GM20000 (cell line): Measurements from ENCODE around the gene RGL3.

Experiments used
- DNase-seq: peaks from one replicate; pipeline ENCODE4 v3.0.0; 2012; ENCODE audit warnings: low spot score
- CTCF ChIP-seq: IDR thresholded peaks from 2 replicates; pipeline ENCODE4 v1.5.1; 2012; ENCODE audit warnings: mild to moderate bottlenecking, control low read depth; ENCODE audit errors: extremely low read depth, missing control alignments

The RGL3 gene

DNA sequence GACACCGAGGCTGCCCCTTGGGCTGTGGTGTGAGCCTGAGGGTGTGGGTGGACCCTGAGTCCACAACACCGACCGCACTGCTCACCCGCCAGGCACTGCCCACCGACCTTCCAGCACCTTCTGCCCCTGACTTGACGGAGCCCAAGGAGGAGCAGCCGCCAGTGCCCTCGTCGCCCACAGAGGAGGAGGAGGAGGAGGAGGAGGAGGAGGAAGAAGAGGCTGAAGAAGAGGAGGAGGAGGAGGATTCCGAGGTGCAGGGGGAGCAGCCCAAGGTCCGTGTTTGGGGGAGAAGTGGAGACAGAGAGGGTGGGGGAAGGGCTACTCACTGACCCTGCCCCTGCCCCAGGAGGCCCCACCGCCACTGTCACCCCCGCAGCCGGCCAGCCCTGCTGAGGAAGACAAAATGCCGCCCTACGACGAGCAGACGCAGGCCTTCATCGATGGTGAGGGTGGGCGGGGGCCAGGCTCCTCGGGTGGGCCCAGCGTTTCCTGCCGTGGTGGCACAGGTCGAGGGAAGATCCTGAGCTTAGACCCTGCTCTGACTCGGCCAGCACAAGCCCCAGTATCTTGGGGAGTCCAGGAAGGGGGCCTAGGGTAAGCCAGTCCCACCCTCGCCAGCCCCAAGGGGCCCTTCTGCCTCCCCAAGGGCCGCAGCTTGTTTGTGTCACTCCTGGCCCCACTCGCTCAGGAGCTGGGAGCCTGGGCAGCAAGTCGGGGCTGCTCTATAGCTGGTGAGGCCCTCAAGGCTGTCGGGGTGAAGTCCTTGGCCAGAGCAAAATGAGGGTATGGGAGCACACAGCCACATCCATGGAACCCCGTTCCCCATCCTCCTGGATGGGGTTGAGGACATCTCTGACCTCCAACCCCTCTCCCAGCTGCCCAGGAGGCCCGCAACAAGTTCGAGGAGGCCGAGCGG is 28.5 kb upstream of the RGL3 start:
- no peak for DNase-seq
- TF ChIP-seq CTCF = no peak

DNA sequence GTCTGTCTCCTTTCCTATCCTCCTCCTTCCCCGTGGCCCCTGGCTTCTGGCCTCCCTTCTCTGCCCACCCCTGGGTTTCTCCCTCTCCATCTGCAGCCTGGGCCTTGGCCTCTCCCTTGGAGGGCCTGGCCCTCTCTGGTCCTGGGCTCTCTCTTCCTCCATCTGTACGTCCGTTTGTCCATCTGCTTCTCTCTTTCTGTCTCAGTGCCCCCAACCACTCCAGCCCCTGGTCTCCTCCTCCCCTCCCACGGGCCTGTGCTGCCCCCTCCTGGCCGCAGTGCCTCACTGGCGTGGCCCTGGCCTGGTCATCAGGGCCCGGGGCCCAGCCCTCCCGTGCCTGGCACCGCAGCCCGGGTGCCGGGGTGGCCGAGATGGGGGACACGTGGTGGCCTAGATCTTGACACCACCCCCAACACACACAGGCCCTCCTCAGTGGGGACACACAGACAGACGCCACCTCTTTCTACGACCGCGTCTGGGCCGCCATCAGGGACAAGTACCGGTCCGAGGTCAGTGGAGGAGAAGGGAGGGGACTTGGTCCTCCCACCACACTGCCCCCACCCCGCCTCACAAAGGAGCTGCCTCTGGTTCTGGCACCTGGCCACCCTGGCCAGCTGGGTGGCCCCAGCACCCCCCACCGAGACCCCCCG is 27.7 kb upstream of the RGL3 start:
- peak; percentile 81 for TF ChIP-seq CTCF
- DNase-seq = peak; percentile 79

GRCh38 chr19:11446271-11446651 is 27.1 kb upstream of the RGL3 start:
- TF ChIP-seq CTCF = no peak
- no peak for DNase-seq

DNA sequence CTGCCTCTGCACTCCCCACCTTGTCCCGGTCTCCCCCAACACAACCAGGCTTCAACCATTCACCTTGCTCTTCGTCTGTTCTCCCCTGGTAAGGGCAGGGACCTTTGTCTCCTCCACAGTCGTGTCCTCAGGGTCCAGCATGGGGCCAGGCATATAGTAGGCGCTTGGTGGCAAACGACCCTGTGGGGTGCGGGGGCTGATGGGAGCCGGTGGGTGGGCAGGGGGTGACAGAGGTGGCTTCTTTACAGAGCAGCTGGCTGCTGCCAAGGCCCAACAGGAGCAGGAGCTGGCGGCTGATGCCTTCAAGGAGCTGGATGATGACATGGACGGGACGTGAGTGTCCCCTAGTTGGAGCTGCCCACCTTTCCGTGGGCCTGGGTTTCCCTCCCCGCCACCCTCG is 26.0 kb upstream of the RGL3 start:
- no peak for TF ChIP-seq CTCF
- no peak for DNase-seq

- no peak for DNase-seq
- TF ChIP-seq CTCF = no peak
These were observed 24.9 kb upstream of the RGL3 start for GRCh38 chr19:11444059-11444458.

DNA sequence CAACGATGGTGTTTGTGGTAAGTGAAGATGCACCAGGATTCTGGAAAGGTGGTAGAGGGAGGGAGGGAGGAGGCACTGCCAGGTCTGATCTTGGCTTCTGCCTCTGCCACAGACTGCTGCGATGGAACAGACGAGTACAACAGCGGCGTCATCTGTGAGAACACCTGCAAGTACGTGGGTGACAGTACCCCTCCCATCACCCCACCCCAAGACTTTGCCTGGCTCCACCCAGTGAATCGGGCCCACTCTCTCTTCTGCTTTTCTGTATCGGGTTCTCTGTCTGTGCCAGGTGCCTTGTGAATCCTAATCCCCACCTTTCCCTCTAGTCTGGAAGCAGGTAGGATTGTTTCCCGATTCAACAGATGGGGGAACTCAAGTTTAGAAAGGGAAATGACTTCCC is 18.8 kb upstream of the RGL3 start:
- DNase-seq = no peak

More for the DNA sequence above, 18.8 kb upstream of the RGL3 start:
- TF ChIP-seq CTCF = no peak
